Adrenal gland (tissue), 12 donors: Measurements from ENCODE around the gene C1QC. TPM values are rescaled to one million over a fixed set of nuclear protein-coding genes. Genes with fewer than 3 reads are reported as not detected.

ENCODE experiments used
- DNase-seq, 7 donors: peaks; one replicate each; pipeline ENCODE4 v3.0.0-alpha.2; 2019 to 2020
- H3K27ac ChIP-seq, 5 donors: fragments of 200-600 bp; sonication (generic) in 4 of 5; 1 replicate in 3 of 5; 2 replicates in 2 of 5; pipeline versions ENCODE4 v1.5.1 to v1.8.0; 2016 to 2020; ENCODE audit warnings: mild to moderate bottlenecking in 1 of 5
- H3K27me3 ChIP-seq: fragments of 200-600 bp; 2 replicates; pipeline ENCODE4 v1.8.0; 2021
- H3K36me3 ChIP-seq, 2 donors: fragments of 200-600 bp; replicated peaks in 1 of 2; 1 replicate in 1 of 2; 2 replicates in 1 of 2; pipeline versions ENCODE4 v1.5.1 to v1.8.0; 2018 to 2022
- H3K4me1 ChIP-seq, 2 donors: fragments of 200-600 bp; replicated peaks in 1 of 2; 1 replicate in 1 of 2; 2 replicates in 1 of 2; pipeline versions ENCODE4 v1.5.1 to v1.8.0; 2018 to 2021
- H3K4me3 ChIP-seq, 4 donors: fragments of 200-600 bp; sonication (generic) in 3 of 4; one replicate each; pipeline ENCODE4 v1.5.1; 2016 to 2018
- H3K9me3 ChIP-seq, 3 donors: fragments of 200-600 bp; sonication (generic) in 1 of 3; replicated peaks in 1 of 3; 1 replicate in 2 of 3; 2 replicates in 1 of 3; pipeline versions ENCODE4 v1.5.1 to v1.8.0; 2016 to 2021
- CTCF ChIP-seq, 6 experiments: fragments of 450-650 bp in 4 of 6; fragments of 200-600 bp in 2 of 6; sonication (generic) in 1 of 6; IDR thresholded peaks; 1 replicate in 5 of 6; 2 replicates in 1 of 6; pipeline versions ENCODE4 v1.5.1 to v1.8.0; 2016 to 2021; ENCODE audit warnings: antibody characterized with exemption in 6 of 6, mild to moderate bottlenecking in 2 of 6, moderate library complexity in 1 of 6
- POLR2A ChIP-seq, 2 donors: fragments of 450-650 bp; IDR thresholded peaks; one replicate each; pipeline ENCODE4 v1.6.1; 2017; ENCODE audit warnings: antibody characterized with exemption in 2 of 2, mild to moderate bottlenecking in 2 of 2, moderate library complexity in 1 of 2
- WGBS, 4 donors: extraction: QIAGEN DNeasy Blood & Tissue Kit in 2 of 4; methylation state at CpG; one replicate each; pipeline versions ENCODE4 v1.1.5 to v1.1.7; 2013 to 2017; 5-methylcytosine and 5-hydroxymethylcytosine counted together
- intact Hi-C, 2 donors: fragments of 100-400 bp; cut with DNase I; formaldehyde crosslinking; loops; one replicate each; pipeline versions ENCODE4 v1.14.1 to v1.15.0; 2022 to 2023
- microRNA-seq, 3 donors: library from miRNA; unstranded; fragments of <30 nt; microRNA quantifications; one replicate each; pipeline ENCODE4, GENCODE V29; 2017 to 2020
- polyA plus RNA-seq, 3 donors: library from polyadenylated mRNA; stranded (reverse); fragments of 200-250 nt in 2 of 3; fragments of 350-450 nt in 1 of 3; fragmentation: Illumina TruSeq in 1 of 3; extraction: RNeasy Lipid Tissue Mini Kit (QIAGEN cat#74804) in 1 of 3; gene quantifications; one replicate each; pipeline ENCODE4 v1.2.3, GENCODE V29; 2013 to 2014
- small RNA-seq, 2 donors: library from RNA; depleted of rRNA; stranded (forward); fragments of <200 nt; gene quantifications; one replicate each; pipeline ENCODE3, GENCODE V24; 2016
- total RNA-seq, 9 donors: library from RNA; depleted of rRNA in 4 of 9; stranded (reverse); fragments of >200 nt in 4 of 9; fragments of 120-200 nt in 1 of 9; fragmentation: NEBNext Ultra II Directional in 1 of 9; extraction: Animal tissue kit (Norgen Biotek cat#: 25700) in 1 of 9; gene quantifications; one replicate each; pipeline versions ENCODE4 v1.1.0 to v1.2.4, GENCODE V29; 2013 to 2023
- donor health status: healthy with polysubstance abuse.
- donor health status: Bipolar disorder and iron deficiency.
- donor health status: DM: yes; HTN: yes; CAD: no.
- donor health status: DM: no; HTN: no; CAD: no.
- donor health status: DM: no; HTN: no; CAD: no.
- donor health status: DM: yes; HTN: yes; CAD: no.

C1QC gene
- total and polyA plus RNA-seq, 12 donors: 24.1 to 1,409 (median 450) TPM

- DNase-seq: no peak
These were observed 46.1 kb downstream of the C1QC start for GRCh38 chr1:22689505-22689904.

GRCh38 chr1:22691031-22691753 lies 47.8 kb downstream of the C1QC start:
- 56 to 69% (median 63%) methylated on average over 13 of the region's 13 CpGs for WGBS, 4 donors
- Histone ChIP-seq H3K9me3 (no peaks in the 10 kb centered on the region), H3K4me1 (no peaks in the 10 kb centered on the region), H3K27ac (no peak overlapping the region), H3K36me3 (no peaks in the 10 kb centered on the region), H3K27me3 (no peaks in the 10 kb centered on the region), H3K4me3 (no peak overlapping the region)
- no peak for TF ChIP-seq POLR2A (IDR thresholded peaks at IDR 0.05)
- TF ChIP-seq CTCF (IDR thresholded peaks at IDR 0.05): no peak
- intact Hi-C loops: no loop called here
- no peak for DNase-seq

More at GRCh38 chr1:22689505-22689904, 46.1 kb downstream of the C1QC start:
- H3K4me3 ChIP-seq: no peak overlapping the region
- WGBS, 4 donors: 74 to 89% (median 76%) methylated on average over 6 to 11 of the region's 11 CpGs
- intact Hi-C loops: no loop called here
- H3K27me3 ChIP-seq: no peaks in the 10 kb centered on the region
- H3K36me3 ChIP-seq: no peaks in the 10 kb centered on the region
- no peaks in the 10 kb centered on the region for H3K9me3 ChIP-seq
- no peak overlapping the region for H3K27ac ChIP-seq
- no peaks in the 10 kb centered on the region for H3K4me1 ChIP-seq
- TF ChIP-seq CTCF (IDR thresholded peaks at IDR 0.05): no peak
- no peak for TF ChIP-seq POLR2A (IDR thresholded peaks at IDR 0.05)

GRCh38 chr1:22694172-22694571 lies 50.7 kb downstream of the C1QC start:
- no peaks in the 10 kb centered on the region for H3K27me3 ChIP-seq
- no peak overlapping the region for H3K4me3 ChIP-seq
- no peaks in the 10 kb centered on the region for H3K4me1 ChIP-seq
- WGBS, 4 donors: 82 to 89% (median 84%) methylated on average over 5 of the region's 5 CpGs
- no peak overlapping the region for H3K27ac ChIP-seq
- no peaks in the 10 kb centered on the region for H3K9me3 ChIP-seq
- no peaks in the 10 kb centered on the region for H3K36me3 ChIP-seq
- intact Hi-C loops: no loop called here
- TF ChIP-seq POLR2A (IDR thresholded peaks at IDR 0.05) (no peak), CTCF (IDR thresholded peaks at IDR 0.05) (no peak)
- no peak for DNase-seq

- Histone ChIP-seq H3K36me3 (no peaks in the 10 kb centered on the region), H3K27me3 (no peaks in the 10 kb centered on the region), H3K9me3 (no peaks in the 10 kb centered on the region), H3K4me1 (no peaks in the 10 kb centered on the region), H3K27ac (no peak overlapping the region), H3K4me3 (no peak overlapping the region)
- intact Hi-C loops: no loop called here
- 55 to 81% (median 64%) methylated on average over 3 of the region's 3 CpGs for WGBS, 4 donors
- DNase-seq: no peak
- TF ChIP-seq CTCF (IDR thresholded peaks at IDR 0.05): no peak
- no peak for TF ChIP-seq POLR2A (IDR thresholded peaks at IDR 0.05)
These were observed 53.2 kb downstream of the C1QC start for GRCh38 chr1:22696610-22697009.

Small RNA genes lying within 50 kb of the gene (microRNA-seq; reads per million reads assigned to microRNA genes)
- gene MIR6127: 0 reads per million in 3 donors

Small RNA genes lying within 50 kb of the gene (small RNA-seq; reads per million reads assigned to genes)
- gene MIR6127: 0 reads per million in 2 donors

Other genes starting within 250 kb of the C1QC start
- 10 to 100 TPM; 18.4 to 45.7 (median 30.8) TPM for gene ZBTB40, start 191.8 kb upstream of the C1QC start, total RNA-seq
- gene ZBTB40, start 191.8 kb upstream of the C1QC start, polyA plus RNA-seq: 10 to 100 TPM; 17.1 to 22.4 (median 20.5) TPM
- gene EPHA8, start 80.1 kb upstream of the C1QC start, total RNA-seq: 1 to 10 TPM in 3 of 9 donors, under 1 TPM in 4, not detected in 2; 0.11 to 6.3 (median 0.61) TPM
- gene EPHA8, start 80.1 kb upstream of the C1QC start, polyA plus RNA-seq: 10 to 100 TPM in 1 of 3 donors, 1 to 10 TPM in 2; 1.7 to 10.1 (median 2.9) TPM
- gene C1QA, start 7.0 kb upstream of the C1QC start, total RNA-seq: 100 to 1,000 TPM in 8 of 9 donors, 10 to 100 TPM in 1; 47.5 to 953 (median 561) TPM
- 100 to 1,000 TPM in 2 of 3 donors, 10 to 100 TPM in 1; 78.1 to 185 (median 125) TPM for gene C1QA, start 7.0 kb upstream of the C1QC start, polyA plus RNA-seq
- 1,000 to 10,000 TPM in 3 of 9 donors, 100 to 1,000 TPM in 5, 10 to 100 TPM in 1; 55.5 to 1,914 (median 748) TPM for gene C1QB, start 9.6 kb downstream of the C1QC start, total RNA-seq
- 100 to 1,000 TPM; 136 to 301 (median 206) TPM for gene C1QB, start 9.6 kb downstream of the C1QC start, polyA plus RNA-seq
- 10 to 100 TPM in 1 of 9 donors, 1 to 10 TPM in 8; 1.9 to 10.3 (median 6.2) TPM for gene EPHB2, start 67.2 kb downstream of the C1QC start, total RNA-seq
- gene EPHB2, start 67.2 kb downstream of the C1QC start, polyA plus RNA-seq: 1 to 10 TPM in 1 of 3 donors, under 1 TPM in 2; 0.67 to 1.3 (median 0.84) TPM